Mesenteric fat pad (tissue), 1 donor: ENCODE data around the gene HTR4. TPM values are rescaled to one million over a fixed set of nuclear protein-coding genes. Genes with fewer than 3 reads are reported as not detected.
"Not testable (repeated sequence)": the region's sequence is repeated elsewhere in the genome, so short reads cannot be mapped to it uniquely, and the experiment has no call there.

Experiments used
- DNase-seq: peaks from one replicate; pipeline ENCODE4 v3.0.0-alpha.2; 2020; ENCODE audit warnings: low spot score
- total RNA-seq: library from RNA; stranded (reverse); fragmentation: NEBNext Ultra II Directional; extraction: Animal tissue kit (Norgen Biotek cat#: 25700); gene quantifications from one replicate; pipeline ENCODE4 v1.2.1, GENCODE V29; 2021
- donor health status: DM: yes; HTN: yes; CAD: no.

HTR4 gene
- total RNA-seq, 1 donor from 2014 or later, result 0.16 TPM

DNA sequence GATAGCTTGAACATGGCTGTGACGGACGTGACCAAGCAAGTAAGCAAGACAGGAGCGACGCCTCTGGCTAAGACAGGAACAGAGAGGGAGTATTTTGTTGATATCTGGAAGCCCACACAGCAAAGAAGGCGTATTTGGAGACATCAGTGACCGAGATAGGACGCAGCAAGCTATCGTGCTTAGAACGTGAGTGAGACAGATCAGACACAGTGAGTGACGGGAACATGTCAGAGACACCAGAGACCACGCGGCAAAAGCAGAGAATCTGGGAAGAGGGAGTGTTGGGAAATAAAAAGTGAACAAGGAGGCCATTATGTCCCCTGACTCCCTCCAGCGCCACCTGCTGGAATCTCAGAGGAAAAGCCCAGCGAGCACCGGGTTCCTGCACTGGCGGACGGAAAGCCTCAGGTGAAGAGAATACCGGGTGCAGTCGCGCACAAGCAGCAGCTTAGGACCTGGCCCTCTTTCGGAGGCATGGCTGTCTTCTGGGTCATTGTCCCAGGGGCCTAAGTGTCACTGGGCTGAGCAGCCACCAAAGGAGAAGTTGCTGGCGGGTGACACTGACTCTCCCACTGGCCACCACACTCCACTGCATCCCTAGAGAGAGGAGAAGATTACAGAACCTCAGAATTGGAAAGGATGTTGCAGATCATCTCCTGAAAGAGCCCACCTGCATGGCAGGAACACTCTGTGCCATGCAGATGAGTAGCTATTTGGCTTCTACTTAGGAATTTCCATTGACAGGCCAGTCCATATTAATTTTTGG, 171.4 kb downstream of the HTR4 start:
- DNase-seq, result no peak

DNA sequence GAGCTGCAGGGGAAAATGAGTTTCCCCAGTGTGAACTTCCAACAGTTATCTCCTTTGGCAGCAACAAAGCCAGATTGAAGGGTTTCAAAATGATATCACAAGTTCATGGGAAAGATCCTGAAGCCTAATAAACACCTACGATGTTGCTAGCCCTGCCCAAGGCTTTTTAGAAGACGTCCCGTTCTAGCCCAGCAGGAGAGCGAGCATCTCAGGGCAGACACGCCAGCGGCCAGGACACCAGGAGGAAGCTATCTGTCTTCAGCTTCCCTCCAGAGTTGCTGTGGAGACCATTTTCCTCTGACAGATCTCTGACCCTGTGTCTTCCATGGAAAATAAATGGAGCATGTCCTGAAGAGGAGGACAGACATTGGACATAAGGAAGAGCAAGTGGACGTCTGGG, 172.1 kb downstream of the HTR4 start:
- DNase-seq, result no peak

DNA sequence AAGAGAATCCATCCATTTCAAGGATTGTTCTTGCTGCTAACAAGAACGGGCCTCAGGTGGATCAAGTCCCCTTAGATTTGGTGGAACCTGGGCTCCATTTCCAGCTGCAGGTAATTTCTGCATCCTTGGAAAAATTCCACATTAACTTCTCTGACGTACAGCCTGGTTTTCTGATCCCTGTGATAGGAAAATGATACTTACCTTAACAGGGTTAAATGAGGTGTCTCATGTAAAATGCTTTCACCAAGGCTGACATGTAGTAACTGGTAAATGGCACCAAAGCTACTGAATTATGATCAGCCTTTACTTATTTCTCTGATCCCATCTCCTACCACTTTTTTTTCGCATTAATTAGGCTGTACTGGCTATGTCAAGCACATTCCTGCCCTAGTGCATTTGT, 176.9 kb downstream of the HTR4 start:
- no peak for DNase-seq

- DNase-seq, result no peak
Observed at GRCh38 chr5:148476302-148476701, 178.0 kb downstream of the HTR4 start.

- DNase-seq, result no peak
Observed at GRCh38 chr5:148474025-148474511, 180.3 kb downstream of the HTR4 start.

- DNase-seq, result no peak
Observed at GRCh38 chr5:148471379-148471778, 182.9 kb downstream of the HTR4 start.

DNA sequence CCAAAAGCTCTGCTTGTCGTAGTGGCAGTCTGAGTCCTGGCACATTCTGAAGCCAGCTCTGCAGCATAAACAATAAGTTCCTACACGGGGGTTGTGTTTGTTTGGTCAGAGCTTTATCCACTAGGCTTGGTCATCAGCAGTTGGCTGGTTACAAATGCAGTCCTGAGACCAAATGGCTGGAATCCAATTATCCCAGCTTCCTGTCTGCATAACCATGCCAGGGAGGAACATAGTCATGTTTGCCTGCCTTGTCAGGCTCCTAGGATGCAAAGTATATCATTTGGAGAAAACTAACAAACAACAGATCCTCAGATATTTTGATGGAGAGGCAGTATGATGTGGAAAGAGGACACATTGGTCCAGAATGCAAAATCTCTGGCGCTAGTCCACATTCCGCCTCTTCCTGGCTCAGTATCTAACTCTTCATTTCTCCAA, 184.8 kb downstream of the HTR4 start:
- DNase-seq, result no peak

DNA sequence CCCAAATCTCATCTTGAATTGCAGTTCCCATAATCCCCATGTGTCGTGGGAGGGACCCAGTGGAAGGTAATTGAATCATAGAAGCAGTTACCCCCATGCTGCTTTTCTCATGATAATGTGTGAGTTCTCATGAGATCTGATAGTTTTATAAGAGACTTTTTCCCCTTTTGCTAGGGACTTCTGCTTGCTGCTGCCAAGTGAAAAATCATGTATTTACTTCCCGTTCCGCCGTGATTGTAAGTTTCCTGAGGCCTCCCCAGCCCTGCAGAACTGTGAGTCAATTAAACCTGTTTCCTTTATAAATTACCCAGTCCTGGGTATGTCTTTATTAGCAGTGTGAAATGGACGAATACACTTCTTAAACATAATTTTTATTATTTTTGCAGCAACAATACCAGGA, 185.6 kb downstream of the HTR4 start:
- not testable (repeated sequence) for DNase-seq

GRCh38 chr5:148467958-148468357, 186.4 kb downstream of the HTR4 start:
- no peak for DNase-seq

GRCh38 chr5:148466236-148466580, 188.1 kb downstream of the HTR4 start:
- no peak for DNase-seq

DNA sequence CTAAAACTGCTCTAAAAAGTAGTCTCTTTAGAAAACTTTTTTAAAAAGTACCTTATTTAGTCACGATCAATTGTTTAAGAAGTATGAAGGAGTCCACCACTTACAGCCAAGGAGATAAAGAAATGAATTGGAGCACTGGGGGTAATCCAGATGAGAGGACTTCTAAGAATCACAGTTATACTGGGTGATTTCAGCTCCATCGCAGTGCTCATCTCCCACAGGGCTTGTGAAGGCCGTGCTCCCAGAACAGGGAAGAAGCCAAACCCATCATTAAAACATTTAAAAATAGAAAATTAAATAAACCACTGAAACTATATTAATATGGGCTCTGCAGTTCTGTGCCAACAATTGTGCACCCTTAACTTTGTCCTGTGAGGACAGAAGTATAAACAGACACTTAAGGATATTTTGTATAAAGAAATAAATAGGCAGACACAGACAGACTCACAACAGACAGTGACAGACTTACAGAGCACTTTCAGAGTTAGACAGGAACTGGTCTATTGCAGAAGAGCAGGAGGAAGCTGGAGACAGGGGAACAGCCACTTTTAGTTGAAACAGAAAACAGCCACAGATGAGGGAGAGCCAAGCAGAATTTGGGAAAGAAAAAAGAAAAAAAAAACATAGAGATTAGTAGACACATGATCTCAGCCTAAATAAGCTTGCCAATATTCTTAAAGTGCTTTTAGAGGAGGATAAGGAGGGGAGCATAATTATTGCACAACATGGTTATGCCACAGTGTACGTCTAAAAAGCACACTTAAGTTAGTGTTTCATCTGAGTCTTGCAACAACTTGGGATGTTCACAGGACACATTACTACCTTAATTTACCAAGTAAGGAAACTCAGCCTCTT, 188.7 kb downstream of the HTR4 start:
- DNase-seq, result no peak

GRCh38 chr5:148459669-148460068, 194.7 kb downstream of the HTR4 start:
- DNase-seq, result no peak

GRCh38 chr5:148458036-148458888, 196.1 kb downstream of the HTR4 start:
- no peak for DNase-seq

- DNase-seq, result no peak
Observed at GRCh38 chr5:148457183-148457620, 197.1 kb downstream of the HTR4 start.

GRCh38 chr5:148455185-148455584, 199.1 kb downstream of the HTR4 start:
- DNase-seq, result no peak

GRCh38 chr5:148454576-148454975, 199.8 kb downstream of the HTR4 start:
- no peak for DNase-seq

DNA sequence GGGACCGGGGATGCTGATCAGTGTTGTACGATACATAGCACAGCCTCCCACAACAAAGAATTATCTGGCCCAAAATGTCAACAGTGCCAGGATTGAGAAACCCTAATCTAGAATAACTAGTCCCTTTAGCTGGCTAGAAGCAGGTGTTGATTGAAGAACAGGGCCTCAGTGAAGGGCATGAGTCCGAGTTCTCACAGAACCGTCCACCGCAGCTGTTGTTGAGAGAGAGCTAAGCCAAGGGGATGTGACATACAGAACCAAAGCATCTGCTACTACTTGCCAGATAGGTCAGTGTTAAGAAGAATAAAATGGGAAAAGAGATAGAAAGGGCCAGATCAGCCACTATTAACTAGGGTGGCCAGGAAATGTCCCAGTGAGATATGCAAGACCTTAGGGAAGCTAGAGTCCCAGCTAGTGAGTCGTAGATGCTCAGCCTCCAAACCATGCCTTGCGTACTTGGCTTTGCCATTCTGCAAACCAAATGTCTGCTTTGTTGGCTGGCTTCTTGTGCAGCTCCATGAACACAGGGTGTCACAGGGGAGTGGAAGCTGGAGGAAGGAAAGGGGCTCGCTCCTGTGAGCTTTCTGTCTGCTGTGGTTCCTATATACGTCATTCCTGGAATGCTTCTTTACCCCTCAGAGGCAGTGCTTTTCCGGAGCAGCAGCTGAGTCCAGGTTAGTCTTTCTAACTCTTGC, 201.7 kb downstream of the HTR4 start:
- DNase-seq, result no peak

GRCh38 chr5:148446611-148447010, 207.7 kb downstream of the HTR4 start:
- DNase-seq, result no peak

DNA sequence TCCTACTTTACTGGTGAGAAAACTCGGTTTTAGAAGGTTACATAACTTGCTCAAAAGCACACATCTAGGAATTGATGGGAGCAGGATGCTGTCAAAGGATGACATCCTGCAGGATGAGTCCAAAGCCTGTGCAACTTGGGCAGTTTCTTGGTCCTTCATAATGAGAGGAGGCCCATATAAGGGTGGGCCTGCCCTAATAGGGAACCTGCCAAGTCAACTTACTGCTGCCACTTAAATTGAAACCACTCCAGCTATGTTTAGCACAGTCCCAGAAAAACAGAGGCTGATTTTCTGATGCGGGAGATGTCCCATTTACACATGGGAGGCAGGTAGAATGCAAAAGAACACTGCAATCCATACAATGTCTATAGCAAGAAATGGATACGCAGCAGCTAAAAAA, 208.7 kb downstream of the HTR4 start:
- no peak for DNase-seq

DNA sequence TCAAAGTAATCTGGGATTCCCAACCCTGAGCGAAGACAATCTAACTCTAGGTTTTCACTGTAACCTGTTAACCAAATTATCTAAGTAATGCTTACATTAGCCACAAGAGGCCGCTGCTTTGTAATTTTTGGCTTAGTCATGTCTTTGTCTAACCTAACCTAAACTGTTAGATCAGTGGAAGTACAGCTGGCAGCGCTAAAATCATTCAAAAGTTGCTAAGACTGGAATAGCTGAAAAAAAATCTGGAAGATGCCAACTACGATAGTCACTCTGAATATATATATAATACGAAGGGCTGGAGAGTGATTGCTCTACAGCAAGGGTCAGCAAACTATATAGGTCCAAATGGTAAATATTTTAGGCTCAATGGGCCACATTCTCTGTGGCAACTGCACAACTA, 210.3 kb downstream of the HTR4 start:
- no peak for DNase-seq

GRCh38 chr5:148443241-148443640, 211.1 kb downstream of the HTR4 start:
- DNase-seq, result no peak
